Measurements from ENCODE around the gene S1PR3.

S1PR3 gene

GRCh38 chr9:88983865-88984542, 7.3 kb upstream of the S1PR3 start:
- TF ChIP-seq, protein P1, sequence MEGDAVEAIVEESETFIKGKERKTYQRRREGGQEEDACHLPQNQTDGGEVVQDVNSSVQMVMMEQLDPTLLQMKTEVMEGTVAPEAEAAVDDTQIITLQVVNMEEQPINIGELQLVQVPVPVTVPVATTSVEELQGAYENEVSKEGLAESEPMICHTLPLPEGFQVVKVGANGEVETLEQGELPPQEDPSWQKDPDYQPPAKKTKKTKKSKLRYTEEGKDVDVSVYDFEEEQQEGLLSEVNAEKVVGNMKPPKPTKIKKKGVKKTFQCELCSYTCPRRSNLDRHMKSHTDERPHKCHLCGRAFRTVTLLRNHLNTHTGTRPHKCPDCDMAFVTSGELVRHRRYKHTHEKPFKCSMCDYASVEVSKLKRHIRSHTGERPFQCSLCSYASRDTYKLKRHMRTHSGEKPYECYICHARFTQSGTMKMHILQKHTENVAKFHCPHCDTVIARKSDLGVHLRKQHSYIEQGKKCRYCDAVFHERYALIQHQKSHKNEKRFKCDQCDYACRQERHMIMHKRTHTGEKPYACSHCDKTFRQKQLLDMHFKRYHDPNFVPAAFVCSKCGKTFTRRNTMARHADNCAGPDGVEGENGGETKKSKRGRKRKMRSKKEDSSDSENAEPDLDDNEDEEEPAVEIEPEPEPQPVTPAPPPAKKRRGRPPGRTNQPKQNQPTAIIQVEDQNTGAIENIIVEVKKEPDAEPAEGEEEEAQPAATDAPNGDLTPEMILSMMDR (IDR thresholded peaks at IDR 0.05; ENCODE audit: insufficient read depth, low read length, poor library complexity, severe bottlenecking): no peak
- H3K4me3 ChIP-seq (replicated peaks; ENCODE audit: low read depth, low read length): no peak overlapping the region
- no peak for DNase-seq (ENCODE audit: extremely low read depth, insufficient read length)
- no peaks in the 10 kb centered on the region for H3K36me3 ChIP-seq (ENCODE audit: control insufficient read depth, insufficient read depth, low read length)
- H3K27me3 ChIP-seq (replicated peaks; ENCODE audit: control insufficient read depth, insufficient read depth, low read length): no peaks in the 10 kb centered on the region; the same call in 1 of the 2 replicates

GRCh38 chr9:88984543-88984883, 6.8 kb upstream of the S1PR3 start:
- no peak for DNase-seq (ENCODE audit: extremely low read depth, insufficient read length)
- TF ChIP-seq, protein P1 (IDR thresholded peaks at IDR 0.05; ENCODE audit: insufficient read depth, low read length, poor library complexity, severe bottlenecking): no peak
- Histone ChIP-seq H3K27me3 (replicated peaks; ENCODE audit: control insufficient read depth, insufficient read depth, low read length) (no peaks in the 10 kb centered on the region; the same call in 1 of the 2 replicates), H3K4me3 (replicated peaks; ENCODE audit: low read depth, low read length) (no peak overlapping the region), H3K36me3 (ENCODE audit: control insufficient read depth, insufficient read depth, low read length) (no peaks in the 10 kb centered on the region)

DNA sequence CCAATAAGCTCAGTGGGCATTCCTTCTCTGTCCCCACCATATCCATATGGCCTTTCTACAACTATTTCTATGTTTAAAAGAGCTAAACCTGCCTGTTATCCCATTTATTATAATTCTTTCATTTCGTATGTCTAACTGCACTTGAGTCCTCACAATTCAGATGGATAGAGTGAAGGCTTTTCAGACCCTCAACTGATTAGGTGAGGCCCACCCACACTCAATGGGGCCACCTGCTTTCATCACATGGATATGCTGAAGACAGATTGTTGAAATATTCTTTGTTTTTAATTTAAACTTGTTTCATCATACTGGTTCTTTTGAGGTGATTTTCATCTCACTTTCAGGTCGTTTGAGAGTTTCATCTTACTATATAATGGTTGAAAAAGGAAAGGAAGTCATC, 5.7 kb upstream of the S1PR3 start:
- Histone ChIP-seq H3K4me3 (replicated peaks; ENCODE audit: low read depth, low read length) (no peak overlapping the region), H3K27me3 (replicated peaks; ENCODE audit: control insufficient read depth, insufficient read depth, low read length) (no peaks in the 10 kb centered on the region; the same call in 1 of the 2 replicates), H3K36me3 (ENCODE audit: control insufficient read depth, insufficient read depth, low read length) (no peaks in the 10 kb centered on the region)
- no peak for DNase-seq (ENCODE audit: extremely low read depth, insufficient read length)
- TF ChIP-seq, protein P1 (IDR thresholded peaks at IDR 0.05; ENCODE audit: insufficient read depth, low read length, poor library complexity, severe bottlenecking): no peak

GRCh38 chr9:88986776-88987175, 4.5 kb upstream of the S1PR3 start:
- no peak overlapping the region for H3K4me3 ChIP-seq (replicated peaks; ENCODE audit: low read depth, low read length)
- TF ChIP-seq, protein P1 (IDR thresholded peaks at IDR 0.05; ENCODE audit: insufficient read depth, low read length, poor library complexity, severe bottlenecking): no peak
- DNase-seq (ENCODE audit: extremely low read depth, insufficient read length): no peak

DNA sequence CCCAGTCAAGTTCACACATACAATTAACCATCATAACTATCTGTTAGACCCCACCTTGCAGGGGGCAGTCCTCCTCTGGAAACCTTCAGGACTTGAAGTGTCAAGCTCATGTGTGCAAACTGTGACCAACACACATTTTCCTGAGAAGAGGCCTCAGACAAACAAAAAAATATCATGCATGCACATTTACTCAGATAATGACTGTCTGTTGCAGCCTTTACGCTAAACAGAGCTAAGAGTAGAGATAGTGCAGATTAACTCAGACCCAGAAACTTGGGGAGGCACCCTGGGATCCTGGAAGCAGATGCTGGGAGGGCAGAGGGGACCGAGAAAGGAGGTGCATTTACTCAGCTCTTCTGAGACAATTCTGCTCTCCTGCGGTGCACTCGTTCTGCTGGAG, 3.6 kb upstream of the S1PR3 start:
- no peak for DNase-seq (ENCODE audit: extremely low read depth, insufficient read length)
- H3K36me3 ChIP-seq (ENCODE audit: control insufficient read depth, insufficient read depth, low read length): no peaks in the 10 kb centered on the region
- TF ChIP-seq, protein P1 (IDR thresholded peaks at IDR 0.05; ENCODE audit: insufficient read depth, low read length, poor library complexity, severe bottlenecking): no peak
- no peak overlapping the region for H3K4me3 ChIP-seq (replicated peaks; ENCODE audit: low read depth, low read length)
- H3K27me3 ChIP-seq (replicated peaks; ENCODE audit: control insufficient read depth, insufficient read depth, low read length): no peaks in the 10 kb centered on the region; the same call in 1 of the 2 replicates

More at GRCh38 chr9:88986776-88987175, 4.5 kb upstream of the S1PR3 start:
- Histone ChIP-seq H3K27me3 (replicated peaks; ENCODE audit: control insufficient read depth, insufficient read depth, low read length) (no peaks in the 10 kb centered on the region; the same call in 1 of the 2 replicates), H3K36me3 (ENCODE audit: control insufficient read depth, insufficient read depth, low read length) (no peaks in the 10 kb centered on the region)
